ENCODE results near the gene CDH4.

Gene CDH4

DNA sequence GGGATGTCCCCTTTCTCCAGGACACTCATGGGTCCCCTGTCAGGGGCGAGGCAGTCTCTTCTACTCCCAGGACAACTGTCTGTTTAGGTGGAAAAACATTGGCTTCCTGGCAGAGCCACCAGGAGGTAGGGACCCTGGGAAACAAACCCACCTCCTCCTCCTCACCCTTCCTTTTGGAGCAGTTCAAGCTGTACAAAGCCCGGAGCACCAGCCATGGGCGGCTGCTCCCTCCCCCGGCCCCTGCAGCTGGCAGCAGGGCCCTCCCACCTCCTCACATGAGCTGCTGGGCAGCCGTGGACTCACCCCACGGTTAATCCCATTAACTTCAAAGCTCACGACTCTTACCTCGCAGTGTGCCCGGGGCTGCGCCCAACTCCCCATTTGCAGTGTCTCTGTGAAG lies 48.6 kb downstream of the CDH4 start:
- DNase-seq = no peak

GRCh38 chr20:61301711-61302525 lies 49.9 kb downstream of the CDH4 start:
- DNase-seq = no peak

DNA sequence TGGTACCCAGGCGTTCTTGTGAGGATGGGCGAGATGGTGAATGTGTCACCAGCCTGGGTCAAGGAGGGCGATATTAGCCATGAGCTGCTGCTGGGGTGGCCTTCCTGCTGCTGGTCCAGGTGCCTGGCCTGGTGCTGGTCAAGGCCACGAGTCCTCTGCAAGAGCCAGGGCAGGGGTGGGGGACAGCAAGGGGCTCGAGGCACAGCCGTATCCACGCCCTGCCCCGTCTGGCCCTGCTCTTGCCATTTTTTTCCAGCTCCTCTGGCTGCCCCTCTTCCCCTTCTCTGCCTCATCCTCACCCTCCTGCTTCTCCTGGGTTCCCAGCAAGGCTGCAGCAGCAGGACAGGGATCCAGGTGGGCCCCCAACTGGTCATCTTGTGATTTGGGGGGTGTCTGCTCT lies 51.2 kb downstream of the CDH4 start:
- no peak for DNase-seq

GRCh38 chr20:61303675-61304074 lies 51.6 kb downstream of the CDH4 start:
- no peak for DNase-seq

DNA sequence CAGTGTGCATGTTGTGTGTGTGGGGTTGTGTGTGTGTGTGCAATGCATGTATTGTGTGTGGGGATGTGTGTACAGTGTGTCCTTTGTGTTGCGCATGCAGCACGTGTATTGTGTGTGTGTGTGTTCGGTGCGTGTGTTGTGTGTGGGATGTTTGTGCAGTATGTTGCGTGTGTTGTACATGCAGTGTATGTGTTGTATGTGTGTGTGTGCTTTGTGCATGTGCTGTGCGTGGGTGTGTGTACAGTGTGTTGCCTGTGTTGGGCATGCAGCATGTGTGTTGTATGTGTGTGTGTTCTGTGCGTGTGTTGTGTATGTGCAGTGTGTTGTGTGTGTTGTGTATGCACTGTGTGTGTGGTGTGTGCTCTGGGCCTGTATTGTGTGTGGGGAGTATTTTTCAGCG lies 52.7 kb downstream of the CDH4 start:
- DNase-seq = no peak

- DNase-seq = no peak
Measured at GRCh38 chr20:61306937-61307475, 54.9 kb downstream of the CDH4 start.

- DNase-seq = peak in 1 of 51 donors; percentile 8
Measured at GRCh38 chr20:61307686-61308476, 55.8 kb downstream of the CDH4 start.

- no peak for DNase-seq
Measured at GRCh38 chr20:61308477-61308774, 56.4 kb downstream of the CDH4 start.

GRCh38 chr20:61310954-61311353 lies 58.9 kb downstream of the CDH4 start:
- DNase-seq = peak in 1 of 51 donors; percentile 25

DNA sequence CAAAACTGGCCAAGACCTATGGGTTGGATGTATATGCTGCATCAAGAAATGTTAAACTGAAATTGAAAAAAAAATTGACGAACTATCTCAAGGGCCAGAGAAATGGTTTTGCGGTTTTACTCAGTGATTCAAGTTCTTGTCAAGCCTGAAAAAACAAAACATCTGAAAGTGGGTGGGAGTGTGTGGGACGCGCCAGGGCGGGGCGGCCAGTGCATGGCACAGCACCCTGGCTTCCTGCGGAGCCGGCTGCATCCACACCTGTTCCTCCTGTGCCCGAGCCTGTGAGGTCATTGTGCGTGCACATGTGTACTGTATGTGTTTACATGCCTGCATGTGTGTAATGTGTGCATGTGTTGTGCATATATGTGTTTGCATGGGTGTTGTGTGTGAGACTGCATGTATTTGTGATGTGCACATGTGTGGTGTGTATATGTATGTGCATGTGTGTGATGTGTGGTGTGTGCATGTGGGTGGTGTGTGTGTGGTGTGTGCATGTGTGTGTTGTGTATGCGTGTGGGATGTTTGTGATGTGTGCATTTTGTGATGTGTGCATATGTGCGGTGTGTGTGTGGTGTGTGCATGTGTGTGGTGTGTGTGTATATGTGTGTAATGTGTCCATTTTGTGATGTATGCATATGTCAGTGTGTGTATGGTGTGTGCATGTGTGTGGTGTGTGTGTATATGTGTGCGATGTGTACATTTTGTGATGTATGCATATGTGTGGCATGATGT lies 59.8 kb downstream of the CDH4 start:
- DNase-seq = no peak

- no peak for DNase-seq
Measured at GRCh38 chr20:61312925-61313324, 60.9 kb downstream of the CDH4 start.

- no peak for DNase-seq
Measured at GRCh38 chr20:61313396-61313795, 61.3 kb downstream of the CDH4 start.

- no peak for DNase-seq
Measured at GRCh38 chr20:61314326-61315010, 62.4 kb downstream of the CDH4 start.

- DNase-seq = no peak
Measured at GRCh38 chr20:61315319-61315718, 63.3 kb downstream of the CDH4 start.

GRCh38 chr20:61316346-61316745 lies 64.3 kb downstream of the CDH4 start:
- no peak for DNase-seq

- DNase-seq = no peak
Measured at GRCh38 chr20:61317966-61318530, 66.0 kb downstream of the CDH4 start.

DNA sequence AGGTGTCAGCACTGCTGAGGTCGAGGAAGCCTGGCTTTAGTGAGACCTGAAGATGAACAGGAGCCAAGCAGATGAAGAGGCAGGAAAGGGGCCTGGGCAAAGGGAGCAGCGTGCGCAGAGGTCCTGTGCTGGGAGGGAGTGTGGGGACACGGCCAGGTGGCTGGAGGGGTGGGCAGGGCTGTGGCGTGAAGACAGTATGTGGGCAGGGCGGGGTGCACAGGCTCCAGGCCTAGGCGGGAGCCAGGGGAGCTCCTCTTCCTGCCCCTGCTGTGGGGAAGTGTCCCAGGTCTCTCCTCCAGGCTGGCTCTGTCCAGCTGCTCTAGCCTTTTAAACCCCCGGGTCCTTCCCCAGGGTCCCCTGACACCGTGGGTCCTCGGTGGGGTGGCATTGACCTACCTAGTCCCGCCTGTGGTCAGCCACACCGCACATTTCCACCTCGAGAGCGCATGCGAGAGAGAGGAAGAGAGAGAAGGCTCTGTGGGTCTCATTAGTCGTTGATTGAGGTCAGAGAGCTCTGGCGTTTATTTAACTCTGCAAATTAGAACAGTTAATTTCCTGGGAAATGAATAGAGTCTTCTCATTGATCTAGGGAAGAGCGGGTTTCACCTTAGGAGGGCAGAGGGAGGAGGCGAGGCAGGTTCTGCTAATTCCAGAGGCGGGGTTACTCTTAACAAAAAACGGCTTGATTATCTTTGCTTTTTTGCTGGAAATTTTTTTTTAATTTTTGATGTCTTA lies 68.8 kb downstream of the CDH4 start:
- DNase-seq = no peak

GRCh38 chr20:61321481-61321880 lies 69.4 kb downstream of the CDH4 start:
- DNase-seq = no peak

- peak in 14 of 51 donors; percentile 4 to 41 (median 25) for DNase-seq
Measured at GRCh38 chr20:61322151-61322865, 70.2 kb downstream of the CDH4 start.

DNA sequence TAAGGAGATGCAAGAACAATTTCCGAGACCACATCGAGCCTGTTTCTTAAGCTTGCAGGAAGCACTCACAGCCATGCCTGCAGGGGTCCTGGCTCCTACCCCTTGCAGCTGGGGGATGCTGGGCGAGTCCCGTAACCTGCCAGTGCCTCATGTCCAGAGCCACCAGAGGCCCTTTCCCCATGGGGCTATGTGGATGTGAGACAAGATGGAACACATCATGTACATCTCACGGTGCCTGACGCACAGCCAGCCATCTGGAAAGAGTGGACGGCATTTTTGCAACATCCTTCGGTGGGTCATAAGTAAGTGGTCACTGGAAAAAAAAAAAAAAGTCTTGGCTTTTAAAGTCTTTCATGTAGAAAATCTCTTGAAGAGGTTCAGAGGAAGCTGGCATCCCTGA lies 72.8 kb downstream of the CDH4 start:
- no peak for DNase-seq
